ENCODE measurements around the gene GRWD1.

DNA sequence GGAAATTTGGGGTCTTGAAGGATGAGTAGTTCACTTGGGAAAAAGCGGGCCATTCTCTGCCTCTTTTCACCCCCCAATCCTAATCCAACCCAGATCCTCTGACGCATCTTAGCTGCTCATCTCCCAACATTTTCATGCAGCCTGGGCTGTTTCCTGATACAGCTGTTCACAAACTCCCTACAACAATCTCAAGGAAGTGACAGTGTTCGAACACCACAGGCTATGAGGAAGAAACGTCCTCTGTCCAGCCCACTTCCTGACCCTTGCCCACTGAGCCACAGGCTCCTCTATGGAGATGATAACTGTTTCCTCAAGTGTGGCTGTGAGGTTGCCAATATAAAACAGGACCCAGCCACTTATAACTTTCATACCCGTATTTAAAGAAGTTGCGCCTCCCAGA is 49.6 kb downstream of the GRWD1 start:
- no peak for TF ChIP-seq CTCF (IDR thresholded peaks at IDR 0.05; ENCODE audit: low read length)
- TF ChIP-seq EZH2 (IDR thresholded peaks at IDR 0.05; ENCODE audit: borderline replicate concordance, low read length) = no peak
